Loucy (cell line): ENCODE data around the gene PIANP.

ENCODE experiments used
- H2AFZ ChIP-seq: fragments of 200-600 bp; sonication (generic); 2 replicates; pipeline ENCODE4 v1.6.0; 2016; ENCODE audit warnings: antibody characterized with exemption, mild to moderate bottlenecking, low read length, moderate library complexity
- H3F3A ChIP-seq: fragments of 200-600 bp; 2 replicates; pipeline ENCODE4 v1.6.0; 2016; ENCODE audit warnings: antibody characterized with exemption, low read depth, mild to moderate bottlenecking
- H3K27me3 ChIP-seq: fragments of 200-600 bp; sonication (generic); 2 replicates; pipeline ENCODE4 v1.6.1; 2014; ENCODE audit warnings: low read length, mild to moderate bottlenecking; ENCODE audit not compliant: insufficient read depth, poor library complexity, severe bottlenecking
- H3K36me3 ChIP-seq: fragments of 200-600 bp; sonication (generic); 2 replicates; pipeline ENCODE4 v1.6.1; 2016; ENCODE audit warnings: low read length; ENCODE audit not compliant: insufficient read depth
- H3K4me1 ChIP-seq: fragments of 200-600 bp; sonication (generic); 2 replicates; pipeline ENCODE4 v1.5.1; 2014; ENCODE audit warnings: low read length, mild to moderate bottlenecking; ENCODE audit not compliant: insufficient read depth, poor library complexity, severe bottlenecking
- H3K4me2 ChIP-seq: fragments of 200-600 bp; sonication (generic); 2 replicates; pipeline ENCODE4 v1.6.0; 2014; ENCODE audit warnings: antibody characterized with exemption, low read length, low read depth, mild to moderate bottlenecking; ENCODE audit not compliant: poor library complexity, severe bottlenecking
- H3K4me3 ChIP-seq: fragments of 200-600 bp; sonication (generic); 2 replicates; pipeline ENCODE4 v1.5.1; 2014; ENCODE audit warnings: low read length, mild to moderate bottlenecking, mixed read lengths; ENCODE audit not compliant: poor library complexity, severe bottlenecking
- H3K79me2 ChIP-seq: fragments of 200-600 bp; sonication (generic); 2 replicates; pipeline ENCODE4 v1.6.1; 2014; ENCODE audit warnings: low read length; ENCODE audit not compliant: insufficient read depth
- H3K9ac ChIP-seq: fragments of 200-600 bp; sonication (generic); 2 replicates; pipeline ENCODE4 v1.6.0; 2014; ENCODE audit warnings: mild to moderate bottlenecking, low read depth, low read length, moderate library complexity; ENCODE audit not compliant: poor library complexity, severe bottlenecking
- H3K9me2 ChIP-seq: fragments of 200-600 bp; sonication (generic); replicated peaks from 2 replicates; pipeline ENCODE4 v1.6.1; 2016; ENCODE audit warnings: low read depth, low read length, mixed read lengths
- H3K9me3 ChIP-seq: fragments of 200-600 bp; sonication (generic); 2 replicates; pipeline ENCODE4 v1.6.1; 2014; ENCODE audit warnings: mild to moderate bottlenecking, antibody characterized with exemption, low read length, low read depth; ENCODE audit not compliant: insufficient read depth
- H4K20me1 ChIP-seq: fragments of 200-600 bp; sonication (generic); 2 replicates; pipeline ENCODE4 v1.6.0; 2014; ENCODE audit warnings: antibody characterized with exemption, low read length, mild to moderate bottlenecking; ENCODE audit not compliant: insufficient read depth, poor library complexity, severe bottlenecking
- EZH2phosphoT487 ChIP-seq: fragments of 200-600 bp; IDR thresholded peaks from 2 replicates; pipeline ENCODE4 v1.6.1; 2018; ENCODE audit warnings: antibody characterized with exemption, mild to moderate bottlenecking, moderate library complexity, borderline replicate concordance
- TF ChIP-seq, protein P1 (sequence below): fragments of 200-600 bp; sonication (generic); conservative IDR thresholded peaks from 2 replicates; pipeline ENCODE4 v1.5.1; 2014; ENCODE audit warnings: mild to moderate bottlenecking, antibody characterized with exemption, low read length

The PIANP gene, protein sequence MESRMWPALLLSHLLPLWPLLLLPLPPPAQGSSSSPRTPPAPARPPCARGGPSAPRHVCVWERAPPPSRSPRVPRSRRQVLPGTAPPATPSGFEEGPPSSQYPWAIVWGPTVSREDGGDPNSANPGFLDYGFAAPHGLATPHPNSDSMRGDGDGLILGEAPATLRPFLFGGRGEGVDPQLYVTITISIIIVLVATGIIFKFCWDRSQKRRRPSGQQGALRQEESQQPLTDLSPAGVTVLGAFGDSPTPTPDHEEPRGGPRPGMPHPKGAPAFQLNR

DNA sequence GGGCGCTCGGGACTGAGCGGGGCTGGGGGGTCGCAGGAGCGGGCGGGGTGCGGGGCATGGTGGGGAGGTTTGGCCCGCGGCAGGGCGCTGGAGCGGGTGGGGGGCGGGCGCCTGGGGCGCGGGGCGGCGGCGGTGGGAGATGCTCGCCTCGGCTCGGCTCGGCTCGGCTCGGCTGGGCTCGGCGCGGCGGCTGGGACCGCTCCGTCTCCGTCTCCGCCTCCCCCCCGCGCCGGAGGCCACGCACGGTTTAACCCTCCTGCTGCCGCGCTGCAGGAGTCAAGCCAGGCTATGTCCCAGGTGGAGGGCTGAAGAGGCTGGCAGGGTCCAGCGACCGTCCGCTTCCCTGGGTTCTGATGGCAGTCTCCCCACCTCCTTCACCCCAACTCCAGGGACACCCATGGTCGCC lies at the start of gene PIANP:
Gene PIANP, minus strand, starts transcription at position 170 of the 406 bp plus-strand sequence. CDS start 2,754 bp downstream, outside the sequence.
- no peak within 1 kb of the TSS for H3K4me3 ChIP-seq
- H3K9me2 ChIP-seq = no peaks in the 10 kb centered on the region
- peaks cover 6% of the 10 kb centered on the region for H3K4me1 ChIP-seq
- no peaks in the 10 kb centered on the region for H3K79me2 ChIP-seq
- no peak within 1 kb of the TSS for H3K4me2 ChIP-seq
- H3K9me3 ChIP-seq = no peaks in the 10 kb centered on the region
- no peak within 1 kb of the TSS for H3K9ac ChIP-seq
- no peaks in the 10 kb centered on the region for H3K36me3 ChIP-seq
- H4K20me1 ChIP-seq = no peaks in the 10 kb centered on the region
- no peaks in the 10 kb centered on the region for H3F3A ChIP-seq
- no peaks in the 10 kb centered on the region for H3K27me3 ChIP-seq
- TF ChIP-seq EZH2phosphoT487 = no peak
- TF ChIP-seq, protein P1, sequence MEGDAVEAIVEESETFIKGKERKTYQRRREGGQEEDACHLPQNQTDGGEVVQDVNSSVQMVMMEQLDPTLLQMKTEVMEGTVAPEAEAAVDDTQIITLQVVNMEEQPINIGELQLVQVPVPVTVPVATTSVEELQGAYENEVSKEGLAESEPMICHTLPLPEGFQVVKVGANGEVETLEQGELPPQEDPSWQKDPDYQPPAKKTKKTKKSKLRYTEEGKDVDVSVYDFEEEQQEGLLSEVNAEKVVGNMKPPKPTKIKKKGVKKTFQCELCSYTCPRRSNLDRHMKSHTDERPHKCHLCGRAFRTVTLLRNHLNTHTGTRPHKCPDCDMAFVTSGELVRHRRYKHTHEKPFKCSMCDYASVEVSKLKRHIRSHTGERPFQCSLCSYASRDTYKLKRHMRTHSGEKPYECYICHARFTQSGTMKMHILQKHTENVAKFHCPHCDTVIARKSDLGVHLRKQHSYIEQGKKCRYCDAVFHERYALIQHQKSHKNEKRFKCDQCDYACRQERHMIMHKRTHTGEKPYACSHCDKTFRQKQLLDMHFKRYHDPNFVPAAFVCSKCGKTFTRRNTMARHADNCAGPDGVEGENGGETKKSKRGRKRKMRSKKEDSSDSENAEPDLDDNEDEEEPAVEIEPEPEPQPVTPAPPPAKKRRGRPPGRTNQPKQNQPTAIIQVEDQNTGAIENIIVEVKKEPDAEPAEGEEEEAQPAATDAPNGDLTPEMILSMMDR = no peak
- no peak within 1 kb of the TSS for H2AFZ ChIP-seq

DNA sequence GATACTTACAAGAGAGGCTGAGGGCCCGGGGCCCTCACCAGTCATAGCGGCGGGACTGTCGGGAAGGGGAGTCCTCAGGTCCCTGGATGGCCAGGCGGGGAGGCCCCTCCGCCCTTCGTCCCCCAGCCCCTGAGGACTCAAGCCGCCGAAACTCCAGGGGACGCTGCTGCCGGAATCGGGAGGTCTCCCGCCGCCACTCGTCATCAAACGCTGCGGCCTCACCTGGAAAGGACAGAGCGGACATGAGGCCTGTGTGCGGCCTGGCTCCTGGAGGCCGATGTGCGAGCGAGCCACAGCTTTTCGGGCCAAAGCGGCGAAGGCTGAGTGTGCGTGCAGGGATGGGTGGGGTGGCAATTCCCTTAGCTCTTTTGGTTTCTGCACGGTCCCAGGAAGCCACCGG lies 48.1 kb upstream of the PIANP start:
- H4K20me1 ChIP-seq = peaks cover 13% of the 10 kb centered on the region
- no peak overlapping the region for H3K4me3 ChIP-seq
- no peak for TF ChIP-seq EZH2phosphoT487
- TF ChIP-seq, protein P1 = no peak
- peaks cover 31% of the 10 kb centered on the region; the same call in 1 of the 2 replicates for H3K36me3 ChIP-seq
- H3K4me1 ChIP-seq = peaks cover 36% of the 10 kb centered on the region
- no peaks in the 10 kb centered on the region for H3K9me2 ChIP-seq
- H2AFZ ChIP-seq = no peak overlapping the region
- no peak overlapping the region for H3K4me2 ChIP-seq
- H3F3A ChIP-seq = no peaks in the 10 kb centered on the region
- peaks cover 3% of the 10 kb centered on the region for H3K27me3 ChIP-seq
- peaks cover 30% of the 10 kb centered on the region for H3K79me2 ChIP-seq
- no peaks in the 10 kb centered on the region for H3K9me3 ChIP-seq
- no peak overlapping the region for H3K9ac ChIP-seq

- peaks cover 7% of the 10 kb centered on the region for H4K20me1 ChIP-seq
- no peaks in the 10 kb centered on the region for H3K9me2 ChIP-seq
- TF ChIP-seq EZH2phosphoT487 = no peak
- TF ChIP-seq, protein P1 = no peak
- no peak overlapping the region for H3K4me2 ChIP-seq
- H3K79me2 ChIP-seq = peaks cover 23% of the 10 kb centered on the region
- H3K9me3 ChIP-seq = no peaks in the 10 kb centered on the region
- no peak overlapping the region for H3K9ac ChIP-seq
- H3K4me3 ChIP-seq = no peak overlapping the region
- no peaks in the 10 kb centered on the region for H3K27me3 ChIP-seq
- no peak overlapping the region for H2AFZ ChIP-seq
- H3K36me3 ChIP-seq = peaks cover 31% of the 10 kb centered on the region; the same call in 1 of the 2 replicates
- peaks cover 32% of the 10 kb centered on the region for H3K4me1 ChIP-seq
- H3F3A ChIP-seq = no peaks in the 10 kb centered on the region
These were observed 46.6 kb upstream of the PIANP start for GRCh38 chr12:6747216-6747615.
